ENCODE results near the gene SAMD11. TPM values are rescaled to one million over a fixed set of nuclear protein-coding genes. Genes with fewer than 3 reads are reported as not detected.
A peak's percentile ranks its signal among the peaks of the same experiment; 100 is the strongest.
"Not testable (repeated sequence)": the region's sequence is repeated elsewhere in the genome, so short reads cannot be mapped to it uniquely, and the experiment has no call there.

SAMD11 gene
- total RNA-seq, 4 donors from 2014 or later = 14.2 to 21.2 (median 17.4) TPM

GRCh38 chr1:974293-974640 lies 50.5 kb downstream of the SAMD11 start:
- Histone ChIP-seq H3K27ac (no peak overlapping the region), H3K27me3 (peaks cover 81% of the 10 kb centered on the region), H3K4me3 (no peak overlapping the region), H3K9me3 (no peaks in the 10 kb centered on the region), H3K4me1 (peaks cover 0 to 14% (median 5%) of the 10 kb centered on the region in 3 donors), H3K36me3 (no peaks in the 10 kb centered on the region)
- ATAC-seq = no peak
- no peak for TF ChIP-seq CTCF (IDR thresholded peaks at IDR 0.05)
- no peak for TF ChIP-seq POLR2A (IDR thresholded peaks at IDR 0.05)
- TF ChIP-seq EP300 (IDR thresholded peaks at IDR 0.05) = no peak
- TF ChIP-seq POLR2AphosphoS5 (IDR thresholded peaks at IDR 0.05) = no peak
- 60% methylated on average over 1 of the region's 11 CpGs; no CpG with 5 or more reads in 1 of the 2 donors for WGBS, 2 donors (ENCODE audit: low coverage in 1 of 2)

- peaks cover 76% of the 10 kb centered on the region for H3K27me3 ChIP-seq
These were observed 51.1 kb downstream of the SAMD11 start for GRCh38 chr1:974687-975328.

GRCh38 chr1:975365-975764 lies 51.6 kb downstream of the SAMD11 start:
- Histone ChIP-seq H3K9me3 (no peaks in the 10 kb centered on the region), H3K27me3 (peaks cover 75% of the 10 kb centered on the region), H3K4me3 (peak overlapping the region in 1 of 2 donors; percentile 44), H3K27ac (no peak overlapping the region), H3K4me1 (peaks cover 0 to 14% (median 5%) of the 10 kb centered on the region in 3 donors), H3K36me3 (no peaks in the 10 kb centered on the region)
- WGBS, 2 donors (ENCODE audit: low coverage in 1 of 2) = 37 to 65% methylated on average over 2 of the region's 9 CpGs
- TF ChIP-seq POLR2AphosphoS5 (IDR thresholded peaks at IDR 0.05) (no peak), POLR2A (IDR thresholded peaks at IDR 0.05) (no peak), EP300 (IDR thresholded peaks at IDR 0.05) (no peak), CTCF (IDR thresholded peaks at IDR 0.05) (no peak)
- no peak for ATAC-seq

More at GRCh38 chr1:974687-975328, 51.1 kb downstream of the SAMD11 start:
- TF ChIP-seq CTCF (IDR thresholded peaks at IDR 0.05) (no peak), POLR2A (IDR thresholded peaks at IDR 0.05) (no peak), EP300 (IDR thresholded peaks at IDR 0.05) (no peak), POLR2AphosphoS5 (IDR thresholded peaks at IDR 0.05) (no peak)
- Histone ChIP-seq H3K4me3 (no peak overlapping the region), H3K27ac (no peak overlapping the region), H3K9me3 (no peaks in the 10 kb centered on the region), H3K36me3 (no peaks in the 10 kb centered on the region), H3K4me1 (peaks cover 0 to 14% (median 5%) of the 10 kb centered on the region in 3 donors)
- 61 to 62% methylated on average over 5 to 13 of the region's 17 CpGs for WGBS, 2 donors (ENCODE audit: low coverage in 1 of 2)
- ATAC-seq = no peak

DNA sequence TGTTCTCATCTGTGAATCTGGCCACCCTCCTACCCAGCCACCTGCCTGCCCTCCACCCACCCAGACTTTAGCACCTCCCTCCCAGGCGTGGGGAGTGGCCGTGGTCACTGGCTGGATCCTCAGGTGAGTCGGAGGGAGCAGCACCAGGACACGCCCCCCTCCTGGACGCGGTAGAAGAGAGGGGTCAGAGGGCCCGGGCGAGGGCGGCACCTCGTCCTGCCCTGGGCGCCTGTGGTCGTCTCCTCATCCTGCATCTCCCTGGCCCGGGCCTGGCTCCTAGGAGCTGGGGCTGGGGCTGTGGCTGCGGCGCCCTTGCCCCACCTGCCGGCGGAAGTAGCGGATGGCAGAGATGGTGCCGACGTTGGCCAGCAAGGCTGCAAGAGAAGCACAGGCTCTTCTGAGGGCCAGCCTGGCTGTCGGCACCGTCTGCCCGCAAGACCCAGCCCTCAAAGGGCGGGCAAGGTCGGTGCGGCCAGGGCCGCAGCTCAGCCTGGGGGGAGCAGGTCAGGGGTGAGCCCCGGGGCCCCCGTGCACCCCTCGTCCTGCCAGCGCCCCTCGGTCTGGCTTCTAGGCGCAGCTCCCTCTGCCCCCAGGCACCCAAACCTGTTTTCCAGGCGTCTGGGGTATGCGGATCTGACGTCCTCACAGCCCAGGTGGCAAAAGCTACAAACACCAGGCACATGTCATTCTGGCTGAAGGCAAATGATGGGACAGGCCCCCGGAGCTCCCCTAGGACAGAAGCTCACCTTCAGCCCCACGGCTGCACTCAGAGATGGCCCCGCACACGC lies 52.4 kb downstream of the SAMD11 start:
- Histone ChIP-seq H3K27ac (peak overlapping the region in 3 of 4 donors; percentile 37 to 46 (median 44)), H3K4me1 (peaks cover 0 to 14% (median 5%) of the 10 kb centered on the region in 3 donors), H3K27me3 (peaks cover 75% of the 10 kb centered on the region), H3K9me3 (no peaks in the 10 kb centered on the region), H3K36me3 (no peaks in the 10 kb centered on the region), H3K4me3 (peak overlapping the region; percentile 8 to 44)
- no CpG with 5 or more reads among the region's 40 CpGs for WGBS, 2 donors (ENCODE audit: low coverage in 1 of 2)
- TF ChIP-seq CTCF (IDR thresholded peaks at IDR 0.05) (peak in 3 of 4 experiments; percentile 69 to 86 (median 79)), EP300 (IDR thresholded peaks at IDR 0.05) (no peak), POLR2A (IDR thresholded peaks at IDR 0.05) (no peak)
- ATAC-seq = peak; percentile 81

GRCh38 chr1:976791-977190 lies 53.1 kb downstream of the SAMD11 start:
- peaks cover 0 to 14% (median 5%) of the 10 kb centered on the region in 3 donors for H3K4me1 ChIP-seq
- H3K9me3 ChIP-seq, H3K36me3 ChIP-seq, H3K27ac ChIP-seq, ATAC-seq: not testable (repeated sequence)
- peak overlapping the region in 1 of 2 donors; percentile 44 for H3K4me3 ChIP-seq
- H3K27me3 ChIP-seq = peaks cover 74% of the 10 kb centered on the region
- no CpG with 5 or more reads among the region's 39 CpGs for WGBS, 2 donors (ENCODE audit: low coverage in 1 of 2)

Measured in gastroesophageal sphincter (tissue), 4 donors.